ENCODE measurements around the gene LTC4S. TPM values are rescaled to one million over a fixed set of nuclear protein-coding genes. Genes with fewer than 3 reads are reported as not detected.

Gene LTC4S
- total and polyA plus RNA-seq, 9 of the 15 experiments (the other 6 are each of a cell fraction or from before 2014, with no cell fraction given), result 0.17 to 0.77 (median 0.75) TPM; not detected in 6

DNA sequence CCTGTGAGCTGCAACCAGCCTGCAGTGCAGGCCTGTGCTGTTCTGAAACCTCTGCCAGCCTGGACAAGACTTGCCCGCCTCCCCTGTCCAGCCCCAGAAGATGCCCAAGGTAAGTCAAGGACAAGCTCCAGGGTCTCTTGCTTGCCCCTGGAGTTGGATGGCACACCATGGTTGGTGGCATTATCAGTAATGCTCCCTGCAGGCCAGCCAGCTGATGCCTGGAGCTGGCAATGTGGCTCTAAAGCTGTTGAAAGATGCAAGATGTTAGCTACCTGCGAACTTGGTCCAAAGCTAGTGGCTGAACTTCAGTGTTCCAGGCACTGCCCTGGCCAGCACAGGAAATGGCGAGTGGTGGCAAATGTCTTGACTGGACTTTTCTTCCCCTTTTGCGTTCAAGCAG is 14.0 kb upstream of the LTC4S start (continued):
- no peak for TF ChIP-seq HDAC8 (tag; IDR thresholded peaks at IDR 0.05)
- TF ChIP-seq, protein P1, sequence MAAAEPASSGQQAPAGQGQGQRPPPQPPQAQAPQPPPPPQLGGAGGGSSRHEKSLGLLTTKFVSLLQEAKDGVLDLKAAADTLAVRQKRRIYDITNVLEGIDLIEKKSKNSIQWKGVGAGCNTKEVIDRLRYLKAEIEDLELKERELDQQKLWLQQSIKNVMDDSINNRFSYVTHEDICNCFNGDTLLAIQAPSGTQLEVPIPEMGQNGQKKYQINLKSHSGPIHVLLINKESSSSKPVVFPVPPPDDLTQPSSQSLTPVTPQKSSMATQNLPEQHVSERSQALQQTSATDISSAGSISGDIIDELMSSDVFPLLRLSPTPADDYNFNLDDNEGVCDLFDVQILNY (CRISPR knock-in tag; IDR thresholded peaks at IDR 0.05), result no peak

DNA sequence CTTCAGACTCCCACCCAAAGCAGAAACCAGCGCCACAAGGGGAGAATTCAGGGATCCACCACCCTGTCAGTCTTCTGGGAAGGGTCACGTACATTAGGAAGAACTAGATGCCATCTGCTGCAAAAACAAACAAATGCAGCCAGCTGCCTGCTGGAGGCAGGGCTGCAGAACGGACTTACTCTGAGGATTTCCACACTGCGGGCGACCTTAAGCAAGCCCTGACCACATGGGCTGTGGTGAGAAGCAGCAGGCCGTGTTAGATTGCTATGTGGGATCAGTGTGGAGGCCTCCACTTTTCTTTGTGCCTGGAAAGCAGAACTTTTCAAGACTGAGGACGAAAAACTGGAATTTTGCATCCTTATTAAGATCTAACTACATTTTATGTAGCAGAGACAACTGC is 13.4 kb upstream of the LTC4S start:
- Histone ChIP-seq H2AFZ (ENCODE audit: low read depth, low read length) (no peak overlapping the region), H3K4me2 (ENCODE audit: insufficient read depth, low read length) (no peak overlapping the region), H3K36me3 (ENCODE audit: control insufficient read depth, insufficient read depth, low read length) (peaks cover 35% of the 10 kb centered on the region; the same call in 2 of the 3 replicates), H3K79me2 (ENCODE audit: control insufficient read depth, insufficient read depth, low read length) (no peaks in the 10 kb centered on the region), H3K27ac (ENCODE audit: extremely low read depth, low read depth, low read length) (no peak overlapping the region), H3K4me1 (replicated peaks in 1 of 2; ENCODE audit: control insufficient read depth in 2 of 2, insufficient read depth in 2 of 2, low read length in 2 of 2) (no peaks in the 10 kb centered on the region), H3K9ac (ENCODE audit: insufficient read depth in 1 of 2, low read depth in 2 of 2, low read length in 2 of 2) (no peak overlapping the region), H4K20me1 (replicated peaks; ENCODE audit: control insufficient read depth, insufficient read depth, low read length) (no peaks in the 10 kb centered on the region), H3K27me3 (ENCODE audit: control insufficient read depth in 2 of 2, insufficient read depth in 2 of 2, low read length in 2 of 2) (no peaks in the 10 kb centered on the region), H3K4me3 (no peak overlapping the region), H3K9me1 (ENCODE audit: control insufficient read depth, insufficient read depth, low read length) (peaks cover 4% of the 10 kb centered on the region), H3K9me3 (replicated peaks; ENCODE audit: control insufficient read depth, insufficient read depth, low read depth, low read length) (no peaks in the 10 kb centered on the region)
- in situ Hi-C loops (cut with MboI) (no loop called here), intact Hi-C loops (cut with micrococcal nuclease) (no loop called here)
- ChIA-PET POLR2A (interaction anchor here (0.9 to 1.6 kb wide), 2 partner anchors 11 to 14 kb away, joined by 5 read pairs; partner anchors contain the start of gene LTC4S), CTCF (ENCODE audit: low intra/inter-chr PET ratio) (no interaction called here)
- no peak for FAIRE-seq
- ATAC-seq, result no peak
- 83% methylated on average over 7 of the region's 7 CpGs for WGBS (ENCODE audit: insufficient coverage, low coverage, missing lambda C conversion rate)
- no TSS peak for BruUV-seq (replicated peaks)
- no peak for DNase-seq (ENCODE audit: extremely low read depth in 1 of 4, low spot score in 3 of 4)
- TF ChIP-seq ZSCAN32 (CRISPR knock-in tag; IDR thresholded peaks at IDR 0.05) (no peak), ZNF589 (CRISPR knock-in tag; IDR thresholded peaks at IDR 0.05; ENCODE audit: low read depth) (no peak), NCOR1 (IDR thresholded peaks at IDR 0.05) (no peak), MECOM (CRISPR knock-in tag; IDR thresholded peaks at IDR 0.05) (no peak), EGR1 (conservative IDR thresholded peaks at IDR 0.05) (no peak), ZNF143 (CRISPR knock-in tag; IDR thresholded peaks at IDR 0.05) (no peak), SREBF2 (CRISPR knock-in tag; IDR thresholded peaks at IDR 0.05) (no peak), CBFA2T3 (IDR thresholded peaks at IDR 0.05) (no peak), CHAMP1 (IDR thresholded peaks at IDR 0.05) (no peak), SP2 (IDR thresholded peaks at IDR 0.05; ENCODE audit: extremely low read depth, low read depth, low read length, poor library complexity, severe bottlenecking) (no peak), XRCC3 (IDR thresholded peaks at IDR 0.05) (no peak), MCM3 (IDR thresholded peaks at IDR 0.05) (no peak), ETV1 (tag; conservative IDR thresholded peaks at IDR 0.05; ENCODE audit: low read depth) (no peak), FOXK1 (CRISPR knock-in tag; IDR thresholded peaks at IDR 0.05; ENCODE audit: borderline replicate concordance) (no peak), HMBOX1 (IDR thresholded peaks at IDR 0.05) (no peak), POLR3G (IDR thresholded peaks at IDR 0.05; ENCODE audit: extremely low read depth, insufficient read length, insufficient replicate concordance) (no peak), NFE2 (IDR thresholded peaks at IDR 0.05; ENCODE audit: low read depth) (no peak)

All from K562 (cell line).